GM06990 (cell line): ENCODE data around the gene ZNHIT1.

Experiments used
- DNase-seq: peaks from one replicate; pipeline ENCODE4 v3.0.0-alpha.2; 2011; ENCODE audit not compliant: insufficient read length; ENCODE audit errors: extremely low read depth
- H3K27me3 ChIP-seq: replicated peaks from 2 replicates; pipeline ENCODE4 v1.6.0; 2011; ENCODE audit warnings: low read length; ENCODE audit not compliant: control insufficient read depth, insufficient read depth
- H3K36me3 ChIP-seq: 2 replicates; pipeline ENCODE4 v1.5.1; 2011; ENCODE audit warnings: low read length; ENCODE audit not compliant: control insufficient read depth, insufficient read depth
- H3K4me3 ChIP-seq: replicated peaks from 2 replicates; pipeline ENCODE4 v1.5.1; 2011; ENCODE audit warnings: low read depth, mild to moderate bottlenecking, control low read depth, low read length
- CTCF ChIP-seq: IDR thresholded peaks from 2 replicates; pipeline ENCODE4 v1.5.1; 2011; ENCODE audit warnings: low read length, control low read depth, mild to moderate bottlenecking, inconsistent platforms; ENCODE audit not compliant: insufficient read depth, poor library complexity, severe bottlenecking

ZNHIT1 gene

GRCh38 chr7:101269664-101270063 lies 51.7 kb downstream of the ZNHIT1 start:
- H3K36me3 ChIP-seq = no peaks in the 10 kb centered on the region
- no peak for TF ChIP-seq CTCF
- no peaks in the 10 kb centered on the region for H3K27me3 ChIP-seq
- H3K4me3 ChIP-seq = no peak overlapping the region
- DNase-seq = no peak

- Histone ChIP-seq H3K27me3 (no peaks in the 10 kb centered on the region), H3K4me3 (no peak overlapping the region), H3K36me3 (no peaks in the 10 kb centered on the region)
- no peak for TF ChIP-seq CTCF
- no peak for DNase-seq
Observed at GRCh38 chr7:101271021-101271420, 53.1 kb downstream of the ZNHIT1 start.

GRCh38 chr7:101273206-101273605 lies 55.2 kb downstream of the ZNHIT1 start:
- Histone ChIP-seq H3K27me3 (no peaks in the 10 kb centered on the region), H3K4me3 (no peak overlapping the region), H3K36me3 (no peaks in the 10 kb centered on the region)
- no peak for DNase-seq
- no peak for TF ChIP-seq CTCF
